Mesenchymal stem cell (in vitro differentiated cells and primary cell): Measurements from ENCODE around the gene CFLAR.

ENCODE experiments used
- DNase-seq: peaks from one replicate; pipeline ENCODE4 v3.0.0-alpha.2; 2013
- H2AFZ ChIP-seq: one replicate; pipeline ENCODE4 v1.6.1; 2013; ENCODE audit warnings: low read depth, mild to moderate bottlenecking, control low read depth, inconsistent platforms, low read length, moderate library complexity
- H2AK5ac ChIP-seq: 2 replicates; pipeline ENCODE4 v1.6.1; 2013; ENCODE audit warnings: low read length, moderate library complexity, mild to moderate bottlenecking, inconsistent platforms; ENCODE audit not compliant: severe bottlenecking
- H2BK120ac ChIP-seq: one replicate; pipeline ENCODE4 v1.6.1; 2013; ENCODE audit warnings: low read depth, mild to moderate bottlenecking, inconsistent platforms, low read length, moderate library complexity
- H2BK12ac ChIP-seq, 2 experiments: one replicate each; pipeline ENCODE4 v1.6.1; 2013; ENCODE audit warnings: inconsistent platforms in 2 of 2, low read length in 2 of 2, mild to moderate bottlenecking in 2 of 2, moderate library complexity in 2 of 2, control low read depth in 1 of 2
- H2BK15ac ChIP-seq: one replicate; pipeline ENCODE4 v1.6.1; 2013; ENCODE audit warnings: mild to moderate bottlenecking, low read depth, inconsistent platforms; ENCODE audit not compliant: poor library complexity, severe bottlenecking
- H2BK5ac ChIP-seq: 2 replicates; pipeline ENCODE4 v1.6.1; 2013; ENCODE audit warnings: low read depth, mild to moderate bottlenecking, low read length, control low read depth, inconsistent platforms; ENCODE audit not compliant: poor library complexity, severe bottlenecking
- H3K14ac ChIP-seq, 2 experiments: one replicate each; pipeline ENCODE4 v1.6.1; 2013; ENCODE audit warnings: inconsistent platforms in 2 of 2, low read length in 2 of 2, control low read depth in 1 of 2, mild to moderate bottlenecking in 1 of 2, moderate library complexity in 1 of 2
- H3K18ac ChIP-seq, 2 experiments: one replicate each; pipeline ENCODE4 v1.6.1; 2013; ENCODE audit warnings: inconsistent platforms in 2 of 2, low read length in 2 of 2, control low read depth in 1 of 2, low read depth in 1 of 2, mild to moderate bottlenecking in 1 of 2
- H3K23ac ChIP-seq, 2 experiments: one replicate each; pipeline ENCODE4 v1.6.1; 2013; ENCODE audit warnings: inconsistent platforms in 2 of 2, low read length in 2 of 2, mild to moderate bottlenecking in 2 of 2, moderate library complexity in 2 of 2, control low read depth in 1 of 2
- H3K27ac ChIP-seq: 2 replicates; pipeline ENCODE4 v1.5.1; 2013; ENCODE audit warnings: mild to moderate bottlenecking, moderate library complexity, low read length, control low read depth, inconsistent platforms; ENCODE audit not compliant: poor library complexity, severe bottlenecking
- H3K27me3 ChIP-seq, 2 experiments: 2 replicates each; pipeline versions ENCODE4 v1.6.1 to v1.7.0; 2013; ENCODE audit warnings: low read length in 2 of 2, mild to moderate bottlenecking in 2 of 2, moderate library complexity in 2 of 2, control low read depth in 1 of 2, inconsistent platforms in 1 of 2; ENCODE audit not compliant: control insufficient read depth in 1 of 2, insufficient read depth in 1 of 2
- H3K36me3 ChIP-seq, 2 experiments: 2 replicates each; pipeline versions ENCODE4 v1.6.1 to v1.7.0; 2013; ENCODE audit warnings: low read length in 2 of 2, control low read depth in 1 of 2, inconsistent platforms in 1 of 2, low read depth in 1 of 2, mild to moderate bottlenecking in 1 of 2; ENCODE audit not compliant: insufficient read depth in 2 of 2, control insufficient read depth in 1 of 2
- H3K4ac ChIP-seq, 2 experiments: one replicate each; pipeline ENCODE4 v1.6.1; 2013; ENCODE audit warnings: inconsistent platforms in 2 of 2, low read length in 2 of 2, mild to moderate bottlenecking in 2 of 2, moderate library complexity in 2 of 2, control low read depth in 1 of 2, low read depth in 1 of 2
- H3K4me1 ChIP-seq: 2 replicates; pipeline ENCODE4 v1.6.1; 2013; ENCODE audit warnings: low read depth, low read length, control low read depth; ENCODE audit not compliant: control insufficient read depth, insufficient read depth
- H3K4me2 ChIP-seq: 2 replicates; pipeline ENCODE4 v1.6.1; 2013; ENCODE audit warnings: low read length, mild to moderate bottlenecking, inconsistent platforms; ENCODE audit not compliant: poor library complexity, severe bottlenecking
- H3K4me3 ChIP-seq, 2 experiments: 2 replicates each; pipeline versions ENCODE4 v1.5.1 to v1.7.0; 2013; ENCODE audit warnings: low read length in 2 of 2, mild to moderate bottlenecking in 2 of 2, control low read depth in 1 of 2, low read depth in 1 of 2; ENCODE audit not compliant: insufficient read depth in 1 of 2
- H3K79me1 ChIP-seq: replicated peaks from 2 replicates; pipeline ENCODE4 v1.6.1; 2013; ENCODE audit warnings: mild to moderate bottlenecking, control low read depth, low read length, inconsistent platforms; ENCODE audit not compliant: poor library complexity, severe bottlenecking
- H3K9ac ChIP-seq: 2 replicates; pipeline ENCODE4 v1.7.0; 2013; ENCODE audit warnings: mild to moderate bottlenecking, low read length, moderate library complexity
- H3K9me3 ChIP-seq: 2 replicates; pipeline ENCODE4 v1.7.0; 2013; ENCODE audit warnings: mild to moderate bottlenecking, low read length; ENCODE audit not compliant: control insufficient read depth
- H4K8ac ChIP-seq: one replicate; pipeline ENCODE4 v1.6.1; 2013; ENCODE audit warnings: inconsistent platforms, mild to moderate bottlenecking, low read length, moderate library complexity
- H4K91ac ChIP-seq: one replicate; pipeline ENCODE4 v1.6.1; 2013; ENCODE audit warnings: mild to moderate bottlenecking, low read length, inconsistent platforms
- WGBS: methylation state at CpG from one replicate; pipeline ENCODE4 v1.1.7; 2013; ENCODE audit warnings: mixed read lengths; 5-methylcytosine and 5-hydroxymethylcytosine counted together

Gene CFLAR

GRCh38 chr2:201174687-201175086 is 58.7 kb downstream of the CFLAR start:
- Histone ChIP-seq H3K27ac (no peak overlapping the region), H3K23ac (no peak overlapping the region), H4K91ac (no peak overlapping the region), H3K79me1 (no peaks in the 10 kb centered on the region), H2AFZ (no peak overlapping the region), H3K36me3 (no peaks in the 10 kb centered on the region), H3K4me2 (no peak overlapping the region), H2BK12ac (no peak overlapping the region), H3K14ac (no peak overlapping the region), H3K27me3 (no peaks in the 10 kb centered on the region), H3K4me1 (peaks cover 1% of the 10 kb centered on the region), H2BK15ac (no peak overlapping the region), H3K9me3 (no peaks in the 10 kb centered on the region), H3K4ac (no peak overlapping the region), H3K4me3 (no peak overlapping the region), H3K9ac (no peak overlapping the region), H2BK120ac (no peak overlapping the region), H2BK5ac (no peak overlapping the region), H2AK5ac (no peak overlapping the region), H3K18ac (no peak overlapping the region), H4K8ac (no peak overlapping the region)
- 16% methylated on average over 1 of the region's 1 CpG for WGBS
- no peak for DNase-seq

GRCh38 chr2:201176081-201176481 is 60.1 kb downstream of the CFLAR start:
- Histone ChIP-seq H3K18ac (no peak overlapping the region), H3K79me1 (no peaks in the 10 kb centered on the region), H3K4me2 (no peak overlapping the region), H3K27ac (no peak overlapping the region), H2AK5ac (no peak overlapping the region), H3K4ac (no peak overlapping the region), H2AFZ (no peak overlapping the region), H3K23ac (no peak overlapping the region), H4K8ac (no peak overlapping the region), H4K91ac (no peak overlapping the region), H2BK12ac (no peak overlapping the region), H3K4me1 (peaks cover 1% of the 10 kb centered on the region), H3K14ac (no peak overlapping the region), H3K27me3 (no peaks in the 10 kb centered on the region), H3K4me3 (no peak overlapping the region), H2BK15ac (no peak overlapping the region), H3K9me3 (no peaks in the 10 kb centered on the region), H3K36me3 (no peaks in the 10 kb centered on the region), H2BK120ac (no peak overlapping the region), H3K9ac (peak overlapping the region; percentile 4), H2BK5ac (no peak overlapping the region)
- 76% methylated on average over 3 of the region's 6 CpGs for WGBS
- no peak for DNase-seq

- DNase-seq: no peak
- H2BK12ac ChIP-seq: no peak overlapping the region
- no peak overlapping the region for H3K18ac ChIP-seq
- no peak overlapping the region for H3K4me2 ChIP-seq
- H3K23ac ChIP-seq: no peak overlapping the region
- no peak overlapping the region for H2BK5ac ChIP-seq
- H3K79me1 ChIP-seq: no peaks in the 10 kb centered on the region
- H3K14ac ChIP-seq: no peak overlapping the region
- no peak overlapping the region for H3K4ac ChIP-seq
- no peak overlapping the region for H2BK15ac ChIP-seq
- no peak overlapping the region for H3K4me3 ChIP-seq
- no peak overlapping the region for H2AK5ac ChIP-seq
- no peaks in the 10 kb centered on the region for H3K9me3 ChIP-seq
- peaks cover 1% of the 10 kb centered on the region for H3K4me1 ChIP-seq
- no peaks in the 10 kb centered on the region for H3K36me3 ChIP-seq
- H2BK120ac ChIP-seq: no peak overlapping the region
- no peak overlapping the region for H3K9ac ChIP-seq
- no peak overlapping the region for H4K8ac ChIP-seq
- H3K27ac ChIP-seq: no peak overlapping the region
- no peak overlapping the region for H2AFZ ChIP-seq
- no peaks in the 10 kb centered on the region for H3K27me3 ChIP-seq
- 95% methylated on average over 2 of the region's 3 CpGs for WGBS
- H4K91ac ChIP-seq: no peak overlapping the region
These were observed 64.0 kb downstream of the CFLAR start for GRCh38 chr2:201180010-201180409.

DNA sequence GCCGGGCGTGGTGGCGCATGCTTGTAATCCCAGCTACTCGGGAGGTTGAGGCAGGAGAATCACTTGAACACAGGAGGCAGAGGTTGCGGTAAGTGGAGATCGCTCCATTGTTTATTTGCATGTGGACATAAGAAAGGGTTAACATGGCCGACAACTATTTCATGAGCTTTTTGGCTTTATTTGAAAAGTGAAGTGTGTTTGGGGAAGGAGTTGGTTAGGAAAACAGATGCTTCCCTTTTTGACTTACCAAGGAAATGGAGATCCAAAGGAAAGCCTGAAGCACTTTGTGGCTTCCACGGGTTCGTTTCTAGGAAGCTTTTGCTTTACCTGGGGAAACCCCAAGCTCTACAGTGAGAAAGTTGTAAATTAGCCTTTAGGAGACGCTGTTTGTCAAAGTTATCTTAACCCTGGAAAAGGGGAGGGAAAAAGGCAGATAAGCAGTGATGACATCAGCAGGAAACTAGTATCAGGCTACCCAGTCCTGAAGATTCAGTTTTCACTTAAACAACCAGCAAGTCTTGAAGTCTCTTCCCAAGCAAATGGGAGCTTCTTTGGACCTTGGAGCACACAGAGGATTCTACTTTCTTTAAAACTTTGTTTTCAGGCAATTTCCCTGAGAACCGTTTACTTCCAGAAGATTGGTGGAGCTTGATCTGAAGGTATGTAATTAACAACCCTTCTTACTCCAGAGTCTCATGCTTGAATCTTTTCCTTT is 66.8 kb downstream of the CFLAR start, which contains the start of gene CASP10:
Gene CASP10 (plus strand): TSS at position 492 of the 715 bp plus-strand sequence. CDS start 2,637 bp downstream, outside the sequence.
- Histone ChIP-seq H2BK5ac (no peak within 1 kb of the TSS), H2AK5ac (no peak within 1 kb of the TSS), H4K8ac (no peak within 1 kb of the TSS), H3K9ac (peak within 1 kb of the TSS; percentile 95), H3K79me1 (no peaks in the 10 kb centered on the region), H3K36me3 (peaks cover 0 to 4% of the 10 kb centered on the region in 2 experiments), H3K4me2 (no peak within 1 kb of the TSS), H3K4me3 (peak within 1 kb of the TSS in 1 of 2 experiments; percentile 88), H4K91ac (no peak within 1 kb of the TSS), H3K27me3 (no peaks in the 10 kb centered on the region), H3K9me3 (no peaks in the 10 kb centered on the region), H3K14ac (no peak within 1 kb of the TSS), H3K18ac (no peak within 1 kb of the TSS), H2BK12ac (no peak within 1 kb of the TSS), H3K4ac (no peak within 1 kb of the TSS), H2BK120ac (no peak within 1 kb of the TSS), H2BK15ac (no peak within 1 kb of the TSS), H2AFZ (no peak within 1 kb of the TSS), H3K27ac (no peak within 1 kb of the TSS), H3K23ac (no peak within 1 kb of the TSS), H3K4me1 (no peaks in the 10 kb centered on the region)
- DNase-seq: peak; percentile 52
- WGBS: 76% methylated on average over 10 of the region's 11 CpGs
